Panc1 (cell line): ENCODE results near the gene CSTPP1. TPM values are rescaled to one million over a fixed set of nuclear protein-coding genes. Genes with fewer than 3 reads are reported as not detected.
A peak's percentile ranks its signal among the peaks of the same experiment; 100 is the strongest.
"Not testable (repeated sequence)": the region's sequence is repeated elsewhere in the genome, so short reads cannot be mapped to it uniquely, and the experiment has no call there.

ENCODE experiments used
- ATAC-seq: fragments of 200-7000 bp; cut with Tn5 transposase; 2 replicates; pipeline ENCODE4 v1.9.1; 2020; ENCODE audit warnings: mild to moderate bottlenecking, moderate library complexity
- BruUV-seq: library from RNA; stranded (reverse); fragments of 400-500 nt; replicated peaks from 2 replicates; lab custom pipeline; 2021; lab: Mats Ljungman, UMichigan
- CTCF ChIA-PET: fragments of 300-600 bp; sonication (Branson Sonifier 250); formaldehyde crosslinking; loops from one replicate; lab custom pipeline; 2022; ENCODE audit warnings: antibody characterized with exemption; lab: Charles Lee
- POLR2A ChIA-PET: fragments of 300-600 bp; sonication (Branson Sonifier 250); formaldehyde crosslinking; loops from one replicate; lab custom pipeline; 2022; ENCODE audit warnings: antibody characterized with exemption; lab: Charles Lee
- DNase-seq: peaks from one replicate; pipeline ENCODE4 v3.0.0-alpha.2; 2010; ENCODE audit warnings: low read depth, low spot score
- H3K27ac ChIP-seq: 2 replicates; pipeline ENCODE4 v1.5.1; 2011; ENCODE audit warnings: mild to moderate bottlenecking, low read length, inconsistent platforms
- H3K27me3 ChIP-seq: fragments of 200-500 bp; sonication (Bioruptor generic); 2 replicates; pipeline ENCODE4 v1.6.0; 2014; ENCODE audit warnings: low read length, inconsistent platforms; ENCODE audit not compliant: control insufficient read depth, insufficient read depth
- H3K36me3 ChIP-seq: fragments of 200-500 bp; sonication (Bioruptor generic); 2 replicates; pipeline ENCODE4 v1.5.1; 2014; ENCODE audit warnings: inconsistent platforms, mild to moderate bottlenecking, low read length, moderate library complexity; ENCODE audit not compliant: control insufficient read depth, insufficient read depth
- H3K4me1 ChIP-seq: 2 replicates; pipeline ENCODE4 v1.5.1; 2011; ENCODE audit warnings: inconsistent platforms, mild to moderate bottlenecking, low read length, moderate library complexity; ENCODE audit not compliant: control insufficient read depth, insufficient read depth
- H3K4me3 ChIP-seq, 2 experiments: 2 replicates each; pipeline ENCODE4 v1.5.1; 2011 to 2012; ENCODE audit warnings: low read depth in 2 of 2, low read length in 2 of 2, mild to moderate bottlenecking in 2 of 2, inconsistent platforms in 1 of 2, moderate library complexity in 1 of 2
- H3K9me3 ChIP-seq: fragments of 200-500 bp; sonication (Bioruptor generic); 2 replicates; pipeline ENCODE4 v1.5.1; 2014; ENCODE audit warnings: low read depth, mild to moderate bottlenecking, inconsistent platforms, low read length, moderate library complexity; ENCODE audit not compliant: control insufficient read depth, insufficient read depth
- POLR2AphosphoS5 ChIP-seq: IDR thresholded peaks from 2 replicates; pipeline ENCODE4 v1.6.1; 2012; ENCODE audit warnings: mild to moderate bottlenecking, low read depth, low read length, moderate library complexity
- SIN3A ChIP-seq: IDR thresholded peaks from 2 replicates; pipeline ENCODE4 v1.6.1; 2012; ENCODE audit warnings: low read depth, mild to moderate bottlenecking, low read length, moderate library complexity, borderline replicate concordance; ENCODE audit not compliant: insufficient read depth
- TCF7L2 ChIP-seq: IDR thresholded peaks from 2 replicates; pipeline ENCODE4 v1.6.1; 2011; ENCODE audit warnings: mild to moderate bottlenecking, low read depth, low read length, inconsistent platforms
- in situ Hi-C: cut with HindIII; loops from 2 replicates; pipeline ENCODE4 v1.10.0; 2016; ENCODE audit warnings: low sequenced_read_pairs, low pct_unique_long_range_greater_than_20kb
- intact Hi-C: fragments of 100-400 bp; cut with micrococcal nuclease; formaldehyde crosslinking; loops from one replicate; pipeline ENCODE4 v1.10.0; 2022; ENCODE audit not compliant: unreplicated experiment
- total RNA-seq: library from RNA; stranded (reverse); gene quantifications from one replicate; pipeline ENCODE4 v1.2.1, GENCODE V29; 2021; ENCODE audit not compliant: unreplicated experiment
- TF ChIP-seq, protein P1 (sequence below): fragments of 450-650 bp; IDR thresholded peaks from 2 replicates; pipeline ENCODE4 v1.5.1; 2017; ENCODE audit warnings: mild to moderate bottlenecking
- TF ChIP-seq, protein P2 (sequence below), 2 experiments: IDR thresholded peaks; 2 replicates each; pipeline ENCODE4 v1.6.1; 2011 to 2012; ENCODE audit warnings: low read depth in 2 of 2, control low read depth in 1 of 2, low read length in 1 of 2, mild to moderate bottlenecking in 1 of 2, moderate library complexity in 1 of 2; ENCODE audit not compliant: insufficient read depth in 1 of 2

Gene CSTPP1
- total RNA-seq, 1 experiment from 2014 or later: 29.0 TPM

- no peak for DNase-seq
- H3K27ac ChIP-seq: no peak overlapping the region
- no peaks in the 10 kb centered on the region for H3K27me3 ChIP-seq
- ChIA-PET POLR2A (no interaction called here), CTCF (no interaction called here)
- intact Hi-C loops: no loop called here
- H3K4me1 ChIP-seq: no peaks in the 10 kb centered on the region
- ATAC-seq: no peak
- TF ChIP-seq POLR2AphosphoS5 (no peak), TCF7L2 (no peak), SIN3A (no peak)
- TF ChIP-seq, protein P1, sequence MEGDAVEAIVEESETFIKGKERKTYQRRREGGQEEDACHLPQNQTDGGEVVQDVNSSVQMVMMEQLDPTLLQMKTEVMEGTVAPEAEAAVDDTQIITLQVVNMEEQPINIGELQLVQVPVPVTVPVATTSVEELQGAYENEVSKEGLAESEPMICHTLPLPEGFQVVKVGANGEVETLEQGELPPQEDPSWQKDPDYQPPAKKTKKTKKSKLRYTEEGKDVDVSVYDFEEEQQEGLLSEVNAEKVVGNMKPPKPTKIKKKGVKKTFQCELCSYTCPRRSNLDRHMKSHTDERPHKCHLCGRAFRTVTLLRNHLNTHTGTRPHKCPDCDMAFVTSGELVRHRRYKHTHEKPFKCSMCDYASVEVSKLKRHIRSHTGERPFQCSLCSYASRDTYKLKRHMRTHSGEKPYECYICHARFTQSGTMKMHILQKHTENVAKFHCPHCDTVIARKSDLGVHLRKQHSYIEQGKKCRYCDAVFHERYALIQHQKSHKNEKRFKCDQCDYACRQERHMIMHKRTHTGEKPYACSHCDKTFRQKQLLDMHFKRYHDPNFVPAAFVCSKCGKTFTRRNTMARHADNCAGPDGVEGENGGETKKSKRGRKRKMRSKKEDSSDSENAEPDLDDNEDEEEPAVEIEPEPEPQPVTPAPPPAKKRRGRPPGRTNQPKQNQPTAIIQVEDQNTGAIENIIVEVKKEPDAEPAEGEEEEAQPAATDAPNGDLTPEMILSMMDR: no peak
- TF ChIP-seq, protein P2, sequence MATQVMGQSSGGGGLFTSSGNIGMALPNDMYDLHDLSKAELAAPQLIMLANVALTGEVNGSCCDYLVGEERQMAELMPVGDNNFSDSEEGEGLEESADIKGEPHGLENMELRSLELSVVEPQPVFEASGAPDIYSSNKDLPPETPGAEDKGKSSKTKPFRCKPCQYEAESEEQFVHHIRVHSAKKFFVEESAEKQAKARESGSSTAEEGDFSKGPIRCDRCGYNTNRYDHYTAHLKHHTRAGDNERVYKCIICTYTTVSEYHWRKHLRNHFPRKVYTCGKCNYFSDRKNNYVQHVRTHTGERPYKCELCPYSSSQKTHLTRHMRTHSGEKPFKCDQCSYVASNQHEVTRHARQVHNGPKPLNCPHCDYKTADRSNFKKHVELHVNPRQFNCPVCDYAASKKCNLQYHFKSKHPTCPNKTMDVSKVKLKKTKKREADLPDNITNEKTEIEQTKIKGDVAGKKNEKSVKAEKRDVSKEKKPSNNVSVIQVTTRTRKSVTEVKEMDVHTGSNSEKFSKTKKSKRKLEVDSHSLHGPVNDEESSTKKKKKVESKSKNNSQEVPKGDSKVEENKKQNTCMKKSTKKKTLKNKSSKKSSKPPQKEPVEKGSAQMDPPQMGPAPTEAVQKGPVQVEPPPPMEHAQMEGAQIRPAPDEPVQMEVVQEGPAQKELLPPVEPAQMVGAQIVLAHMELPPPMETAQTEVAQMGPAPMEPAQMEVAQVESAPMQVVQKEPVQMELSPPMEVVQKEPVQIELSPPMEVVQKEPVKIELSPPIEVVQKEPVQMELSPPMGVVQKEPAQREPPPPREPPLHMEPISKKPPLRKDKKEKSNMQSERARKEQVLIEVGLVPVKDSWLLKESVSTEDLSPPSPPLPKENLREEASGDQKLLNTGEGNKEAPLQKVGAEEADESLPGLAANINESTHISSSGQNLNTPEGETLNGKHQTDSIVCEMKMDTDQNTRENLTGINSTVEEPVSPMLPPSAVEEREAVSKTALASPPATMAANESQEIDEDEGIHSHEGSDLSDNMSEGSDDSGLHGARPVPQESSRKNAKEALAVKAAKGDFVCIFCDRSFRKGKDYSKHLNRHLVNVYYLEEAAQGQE (IDR thresholded peaks at IDR 0.05; ENCODE audit: insufficient read depth in 1 of 2, low read depth in 2 of 2, low read length in 1 of 2): no peak
- no peak overlapping the region for H3K4me3 ChIP-seq
- in situ Hi-C loops: no loop called here
- H3K36me3 ChIP-seq: no peaks in the 10 kb centered on the region
- H3K9me3 ChIP-seq: no peaks in the 10 kb centered on the region
- no TSS peak for BruUV-seq
These were observed 266.0 kb downstream of the CSTPP1 start for GRCh38 chr11:47202576-47202975.

DNA sequence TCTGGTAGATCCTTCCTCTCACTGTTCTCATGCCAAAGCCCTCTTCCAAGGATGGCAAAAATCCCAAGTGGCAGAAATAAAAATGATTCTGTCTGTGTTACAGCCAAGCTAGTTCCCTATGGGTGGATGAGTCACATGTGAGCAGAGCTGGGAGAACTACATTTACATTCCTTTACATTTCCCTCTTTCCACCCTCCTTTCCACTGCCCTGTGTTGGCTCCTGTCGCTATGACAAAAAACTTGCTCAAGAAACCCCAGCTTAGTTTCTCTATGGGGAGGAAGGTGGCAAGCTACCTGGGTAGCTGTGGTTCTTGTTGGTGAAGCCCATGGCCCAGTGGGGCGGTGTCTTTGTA is 268.1 kb downstream of the CSTPP1 start:
- in situ Hi-C loops: no loop called here
- no TSS peak for BruUV-seq
- Histone ChIP-seq H3K27me3 (no peaks in the 10 kb centered on the region), H3K9me3 (no peaks in the 10 kb centered on the region), H3K4me1 (no peaks in the 10 kb centered on the region), H3K4me3 (no peak overlapping the region), H3K36me3 (no peaks in the 10 kb centered on the region), H3K27ac (no peak overlapping the region)
- ChIA-PET CTCF (no interaction called here), POLR2A (no interaction called here)
- ATAC-seq (peak; percentile 62), DNase-seq (no peak)
- TF ChIP-seq TCF7L2 (no peak), POLR2AphosphoS5 (no peak), SIN3A (no peak)
- TF ChIP-seq, protein P2 (IDR thresholded peaks at IDR 0.05; ENCODE audit: insufficient read depth in 1 of 2, low read depth in 2 of 2, low read length in 1 of 2): no peak
- TF ChIP-seq, protein P1: no peak
- intact Hi-C loops: no loop called here

DNA sequence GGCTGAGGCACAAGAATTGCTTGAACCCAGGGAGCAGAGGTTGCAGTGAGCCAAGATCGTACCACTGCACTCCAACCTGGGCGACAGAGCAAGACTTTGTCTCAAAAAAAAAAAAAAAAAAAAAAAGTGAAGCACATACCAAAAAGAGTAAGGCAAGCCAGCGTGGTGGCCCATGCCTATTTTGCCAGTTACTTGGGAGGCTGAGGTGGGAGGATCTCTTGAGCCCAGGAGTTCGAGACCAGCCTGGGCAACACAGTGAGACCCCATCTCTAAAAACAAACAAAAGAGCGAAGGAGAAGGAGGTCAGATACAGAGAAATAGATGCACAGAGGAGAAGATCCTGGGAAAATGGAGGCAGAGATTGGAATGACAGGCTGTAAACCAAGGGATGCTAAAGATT is 270.0 kb downstream of the CSTPP1 start:
- H3K36me3 ChIP-seq, H3K27me3 ChIP-seq, ATAC-seq, BruUV-seq, H3K9me3 ChIP-seq, intact Hi-C loops, H3K27ac ChIP-seq, DNase-seq, H3K4me1 ChIP-seq, H3K4me3 ChIP-seq, in situ Hi-C loops: not testable (repeated sequence)
- POLR2A ChIA-PET: interaction anchor here (0.6 kb wide), 1 partner anchor 198 kb away, joined by 6 read pairs; no protein-coding TSS in a partner anchor
- CTCF ChIA-PET: interaction anchor here (0.7 kb wide), 1 partner anchor 56 kb away, joined by 11 read pairs; no protein-coding TSS in a partner anchor
